ENCODE results near the gene ZNF844. TPM values are rescaled to one million over a fixed set of nuclear protein-coding genes. Genes with fewer than 3 reads are reported as not detected.
"Not testable (repeated sequence)": the region's sequence is repeated elsewhere in the genome, so short reads cannot be mapped to it uniquely, and the experiment has no call there.

The ZNF844 gene
- polyA plus RNA-seq, 3 donors, result 30.0 to 34.0 (median 32.9) TPM

GRCh38 chr19:12092065-12092867 lies 27.7 kb downstream of the ZNF844 start:
- peak; percentile 79 to 85 (median 81) for DNase-seq (ENCODE audit: low read depth in 3 of 3, low spot score in 2 of 3)

DNA sequence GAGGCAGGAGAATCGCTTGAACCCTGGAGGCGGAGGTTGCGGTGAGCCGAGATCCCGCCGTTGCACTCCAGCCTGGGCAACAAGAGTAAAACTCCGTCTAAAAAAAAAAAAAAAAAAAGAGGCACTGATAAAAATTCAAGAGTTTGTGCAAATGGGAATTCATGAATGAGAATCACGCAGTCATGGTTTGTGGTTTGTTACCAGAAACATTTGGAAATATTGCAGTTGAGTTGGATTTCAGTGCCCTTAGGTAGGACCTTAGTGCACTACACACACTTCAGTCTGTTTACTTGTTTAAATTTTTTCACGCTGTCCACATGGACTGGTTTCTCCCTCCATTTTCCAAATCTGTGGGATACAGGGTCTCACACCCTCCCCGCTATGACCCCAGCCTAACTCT lies 28.4 kb downstream of the ZNF844 start:
- peak in 1 of 3 donors; percentile 5 for DNase-seq (ENCODE audit: low read depth in 3 of 3, low spot score in 2 of 3)

GRCh38 chr19:12093777-12094176 lies 29.2 kb downstream of the ZNF844 start:
- no peak for DNase-seq (ENCODE audit: low read depth in 3 of 3, low spot score in 2 of 3)

- DNase-seq (ENCODE audit: low read depth in 3 of 3, low spot score in 2 of 3), result no peak
These were observed 30.7 kb downstream of the ZNF844 start for GRCh38 chr19:12095111-12095790.

DNA sequence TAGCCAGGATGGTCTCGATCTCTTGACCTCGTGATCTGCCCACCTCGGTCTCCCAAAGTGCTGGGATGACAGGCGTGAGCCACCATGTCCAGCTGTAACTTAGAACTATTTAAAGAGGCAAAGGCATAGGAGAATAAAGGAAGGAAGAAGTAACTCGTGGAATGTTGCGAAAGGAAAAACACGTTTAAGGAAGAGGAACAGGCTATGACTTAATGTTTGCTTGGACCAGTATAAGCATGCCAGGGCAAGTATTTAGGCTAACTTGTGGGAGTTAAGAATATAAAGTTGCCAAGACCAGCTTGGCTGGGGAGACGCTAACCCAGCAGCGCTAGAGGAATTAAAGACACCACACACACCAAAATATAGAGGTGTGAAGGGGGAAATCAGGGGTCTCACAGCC lies 33.5 kb downstream of the ZNF844 start:
- no peak for DNase-seq (ENCODE audit: low read depth in 3 of 3, low spot score in 2 of 3)

GRCh38 chr19:12103909-12104308 lies 39.4 kb downstream of the ZNF844 start:
- DNase-seq (ENCODE audit: low read depth in 3 of 3, low spot score in 2 of 3), result not testable (repeated sequence)

DNA sequence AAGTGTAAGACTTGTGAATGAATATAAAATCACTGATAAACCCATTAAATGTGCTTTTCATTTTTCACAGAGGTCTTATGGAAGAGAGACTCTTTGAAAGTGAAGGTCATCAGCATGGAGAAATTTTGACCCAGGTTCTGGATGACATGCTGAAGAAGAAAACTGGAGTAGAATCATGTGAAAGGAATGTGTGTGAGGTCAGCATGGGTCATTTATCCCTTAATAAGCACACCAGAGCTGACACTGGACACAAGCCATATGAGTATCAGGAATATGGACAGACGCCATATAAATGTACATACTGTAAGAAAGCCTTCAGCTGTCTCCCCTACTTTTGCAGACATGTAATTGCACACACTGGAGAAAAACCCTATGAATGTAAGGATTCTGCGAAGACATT lies 46.6 kb downstream of the ZNF844 start:
- DNase-seq (ENCODE audit: low read depth in 3 of 3, low spot score in 2 of 3), result no peak

GRCh38 chr19:12111943-12112637 lies 47.6 kb downstream of the ZNF844 start:
- no peak for DNase-seq (ENCODE audit: low read depth in 3 of 3, low spot score in 2 of 3)

GRCh38 chr19:12112701-12113100 lies 48.2 kb downstream of the ZNF844 start:
- DNase-seq (ENCODE audit: low read depth in 3 of 3, low spot score in 2 of 3), result no peak

GRCh38 chr19:12113121-12113520 lies 48.6 kb downstream of the ZNF844 start:
- DNase-seq (ENCODE audit: low read depth in 3 of 3, low spot score in 2 of 3), result no peak

DNA sequence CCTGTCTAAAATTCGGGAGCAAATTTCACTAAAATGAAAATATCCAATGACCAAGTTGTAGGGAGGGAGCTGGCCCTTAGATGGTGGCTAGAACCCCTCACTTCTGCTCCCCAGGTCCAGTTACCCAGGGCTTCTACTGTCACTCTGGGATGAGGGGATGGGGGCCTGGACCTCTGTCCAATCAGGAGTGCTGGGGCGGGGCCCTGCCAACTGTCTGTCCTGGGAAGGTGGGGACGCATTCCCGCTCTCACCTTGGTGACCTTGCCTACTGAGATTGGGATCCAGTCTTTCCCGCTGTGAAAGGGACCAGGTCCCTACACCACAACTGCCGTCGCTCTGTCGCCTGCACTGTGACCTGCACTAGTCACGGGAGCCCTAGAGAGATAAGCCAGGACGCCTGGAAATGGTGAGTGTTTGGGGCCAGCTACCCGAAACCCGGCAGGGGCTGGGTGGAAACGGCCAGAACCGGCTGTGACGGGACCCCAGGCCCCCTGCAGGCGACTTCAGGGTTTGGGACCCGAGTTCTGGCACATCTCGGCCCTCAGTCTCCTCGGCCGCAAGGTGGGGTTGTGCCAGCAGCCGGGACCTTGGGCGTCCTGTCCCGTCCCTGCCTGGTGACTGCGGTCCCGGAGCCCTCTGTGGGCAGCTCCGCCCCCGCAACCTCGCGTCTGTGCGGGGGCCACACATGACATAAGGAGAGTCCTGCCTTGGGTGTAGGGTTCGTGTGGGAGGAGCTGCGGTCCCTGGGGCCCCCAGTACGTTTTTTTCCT lies 52.9 kb downstream of the ZNF844 start:
- DNase-seq (ENCODE audit: low read depth in 3 of 3, low spot score in 2 of 3), result no peak

- no peak for DNase-seq (ENCODE audit: low read depth in 3 of 3, low spot score in 2 of 3)
These were observed 62.2 kb downstream of the ZNF844 start for GRCh38 chr19:12126707-12127106.

Other genes with a start within 250 kb of the ZNF844 start
- 10 to 100 TPM; 20.6 to 22.1 (median 20.9) TPM for gene ZNF439, start 216.0 kb upstream of the ZNF844 start, polyA plus RNA-seq (ENCODE audit: insufficient read length in 3 of 3)
- 10 to 100 TPM; 16.3 to 16.8 (median 16.4) TPM for gene ZNF69, start 176.9 kb upstream of the ZNF844 start, polyA plus RNA-seq (ENCODE audit: insufficient read length in 3 of 3)
- 10 to 100 TPM; 16.6 to 17.9 (median 17.5) TPM for gene ZNF700, start 139.6 kb upstream of the ZNF844 start, polyA plus RNA-seq (ENCODE audit: insufficient read length in 3 of 3)
- gene ZNF763, start 99.7 kb upstream of the ZNF844 start, polyA plus RNA-seq (ENCODE audit: insufficient read length in 3 of 3), result 10 to 100 TPM in 1 of 3 donors, 1 to 10 TPM in 2; 7.2 to 10.3 (median 9.1) TPM
- gene ZNF433, start 29.1 kb upstream of the ZNF844 start, polyA plus RNA-seq (ENCODE audit: insufficient read length in 3 of 3), result 10 to 100 TPM; 15.4 to 18.2 (median 17.4) TPM
- 1 to 10 TPM; 1.1 to 1.4 (median 1.3) TPM for gene ZNF878, start 11.8 kb upstream of the ZNF844 start, polyA plus RNA-seq (ENCODE audit: insufficient read length in 3 of 3)
- 1 to 10 TPM; 6.3 to 7.1 (median 6.9) TPM for gene ZNF20, start 75.6 kb downstream of the ZNF844 start, polyA plus RNA-seq (ENCODE audit: insufficient read length in 3 of 3)
- gene ZNF625, start 92.0 kb downstream of the ZNF844 start, polyA plus RNA-seq (ENCODE audit: insufficient read length in 3 of 3), result 10 to 100 TPM; 14.2 to 17.4 (median 16.6) TPM
- 10 to 100 TPM; 19.5 to 21.4 (median 20.2) TPM for gene ZNF136, start 98.4 kb downstream of the ZNF844 start, polyA plus RNA-seq (ENCODE audit: insufficient read length in 3 of 3)
- 10 to 100 TPM; 46.4 to 56.1 (median 48.3) TPM for gene ZNF44, start 230.2 kb downstream of the ZNF844 start, polyA plus RNA-seq (ENCODE audit: insufficient read length in 3 of 3)

All from right renal cortex interstitium (tissue), 3 donors.